H1 (cell line): ENCODE results near the gene KIF5A. TPM values are rescaled to one million over a fixed set of nuclear protein-coding genes. Genes with fewer than 3 reads are reported as not detected.

Experiments
- USF2 ChIP-seq: IDR thresholded peaks from 2 replicates; pipeline ENCODE4 v1.6.1; 2011; ENCODE audit warnings: low read length, improper control_type of control experiment
- polyA plus RNA-seq, 7 experiments: library from polyadenylated mRNA; depleted of rRNA in 3 of 7; stranded (reverse) in 5 of 7; unstranded in 2 of 7; fragments of >200 nt in 5 of 7; fragments of 200-250 nt in 2 of 7; gene quantifications; 1 replicate in 5 of 7; 2 replicates in 1 of 7; 4 replicates in 1 of 7; pipeline versions ENCODE4 v1.2.1 to v1.2.3, GENCODE V29; 2011 to 2013; ENCODE audit warnings: missing spikeins in 2 of 7, mixed read lengths in 2 of 7
- total RNA-seq: library from RNA; stranded (reverse); fragmentation: NEBNext Ultra II Directional; extraction: Animal tissue kit (Norgen Biotek cat#: 25700); gene quantifications from 2 replicates; pipeline ENCODE4 v1.2.1, GENCODE V29; 2021

Gene KIF5A
- total and polyA plus RNA-seq, 2 of the 8 experiments (the other 6 are each of a cell fraction or from before 2014, with no cell fraction given), result 10.7 to 21.9 TPM

DNA sequence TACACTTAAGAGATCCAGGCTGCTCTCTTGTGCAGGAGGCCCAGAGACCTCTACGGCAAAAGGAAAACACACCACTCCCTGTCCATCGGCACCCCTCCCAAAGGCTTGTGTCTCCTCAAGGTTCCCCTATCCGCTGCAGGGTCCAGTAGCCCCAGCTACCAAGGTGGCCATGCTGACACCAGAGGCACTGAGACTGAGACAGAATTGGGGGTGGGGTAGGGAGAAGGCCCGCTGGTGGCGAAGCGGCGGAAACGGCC, 30.1 kb upstream of the KIF5A start (continued):
- no peak; the same call in 1 of the 2 replicates for TF ChIP-seq USF2
